HG02973 (cell line): ENCODE measurements around the gene KCNQ2.

Experiments
- ATAC-seq: cut with Tn5 transposase; IDR thresholded peaks from one replicate; pipeline ENCODE4 v1.9.1; 2021; ENCODE audit warnings: moderate library complexity; ENCODE audit not compliant: unreplicated experiment

Gene KCNQ2

DNA sequence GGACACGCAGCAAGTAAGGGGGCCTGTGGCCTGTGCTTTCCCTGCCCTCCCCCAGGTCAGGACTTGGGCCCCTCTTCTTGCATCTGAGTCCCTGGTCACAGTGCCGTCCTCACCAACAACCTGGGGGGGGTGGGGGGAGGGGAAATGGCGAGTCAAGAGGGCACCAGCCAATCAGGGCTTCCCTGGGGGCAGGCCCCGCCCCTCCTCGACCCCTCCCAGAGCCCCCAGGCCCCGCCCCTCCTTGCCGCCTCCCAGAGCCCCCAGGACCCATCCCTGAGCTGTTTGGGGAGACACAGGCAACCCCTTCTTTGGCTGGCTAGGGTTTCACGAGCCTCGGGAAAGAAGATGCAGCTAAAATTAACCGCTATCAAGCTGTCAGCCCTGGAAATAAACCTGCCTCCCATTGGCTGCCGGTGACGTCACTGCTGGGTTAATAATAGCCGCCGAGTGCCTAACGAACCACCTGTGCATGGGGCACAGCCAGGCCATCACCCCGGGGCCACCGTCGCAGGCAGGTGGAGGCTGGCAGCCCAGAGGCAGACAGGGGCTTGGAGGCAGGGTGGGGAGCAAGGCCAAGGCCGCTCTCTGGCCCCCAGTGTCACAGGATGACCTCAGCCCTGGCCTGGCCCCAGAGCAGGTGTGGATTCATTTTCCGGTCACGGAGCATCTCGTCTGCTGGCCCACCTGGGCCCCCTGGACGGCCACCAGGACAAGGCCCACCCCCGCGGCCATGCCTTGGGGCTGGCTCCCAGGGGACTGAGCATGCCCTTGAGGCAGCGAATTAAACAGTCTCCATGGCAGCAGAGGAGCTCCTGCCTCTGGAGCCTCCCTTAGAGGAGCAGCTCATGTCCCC is 29.6 kb upstream of the KCNQ2 start:
- ATAC-seq = no peak

DNA sequence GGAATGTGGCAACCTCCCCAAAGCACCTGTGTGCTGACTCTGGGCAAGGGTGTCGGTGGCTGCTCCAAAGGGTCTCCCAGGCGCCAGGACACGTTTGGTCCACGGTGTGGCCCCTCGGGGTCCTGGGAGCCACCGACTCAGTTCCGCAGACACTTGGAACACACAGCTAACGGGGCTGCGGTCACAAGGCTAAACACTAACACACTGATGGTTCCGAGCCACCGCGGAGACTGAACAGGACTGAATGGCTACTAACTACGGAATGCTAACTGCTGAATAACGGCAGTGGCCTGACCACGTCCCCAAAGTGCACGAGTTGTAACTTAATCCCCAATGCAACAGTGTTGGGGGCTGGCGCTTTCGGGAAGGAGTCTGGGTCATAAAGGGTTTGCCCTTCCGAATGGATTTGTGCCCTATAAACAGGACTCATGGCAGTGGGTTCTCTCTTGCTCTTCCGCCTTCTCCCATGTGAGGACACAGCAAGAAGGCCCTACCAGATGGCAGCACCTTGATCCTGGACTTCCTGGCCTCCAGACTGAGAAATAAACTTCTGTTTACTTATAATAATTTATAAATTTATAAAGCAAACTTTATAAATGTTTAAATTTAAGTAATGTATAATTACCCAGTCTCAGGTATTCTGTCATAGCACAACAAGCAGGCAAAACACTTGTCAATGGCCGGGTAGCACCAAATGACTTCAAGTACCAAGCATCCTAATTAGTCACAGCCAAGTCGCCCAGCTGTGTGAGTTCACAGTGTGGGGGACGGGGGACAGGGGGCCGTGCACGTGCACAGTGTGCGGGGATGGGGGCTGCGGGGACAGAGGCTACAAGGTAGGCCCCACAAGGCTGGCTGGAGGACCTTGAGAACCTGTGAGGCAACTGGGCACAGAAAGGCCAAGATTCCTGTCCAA is 28.7 kb upstream of the KCNQ2 start:
- ATAC-seq = no peak

DNA sequence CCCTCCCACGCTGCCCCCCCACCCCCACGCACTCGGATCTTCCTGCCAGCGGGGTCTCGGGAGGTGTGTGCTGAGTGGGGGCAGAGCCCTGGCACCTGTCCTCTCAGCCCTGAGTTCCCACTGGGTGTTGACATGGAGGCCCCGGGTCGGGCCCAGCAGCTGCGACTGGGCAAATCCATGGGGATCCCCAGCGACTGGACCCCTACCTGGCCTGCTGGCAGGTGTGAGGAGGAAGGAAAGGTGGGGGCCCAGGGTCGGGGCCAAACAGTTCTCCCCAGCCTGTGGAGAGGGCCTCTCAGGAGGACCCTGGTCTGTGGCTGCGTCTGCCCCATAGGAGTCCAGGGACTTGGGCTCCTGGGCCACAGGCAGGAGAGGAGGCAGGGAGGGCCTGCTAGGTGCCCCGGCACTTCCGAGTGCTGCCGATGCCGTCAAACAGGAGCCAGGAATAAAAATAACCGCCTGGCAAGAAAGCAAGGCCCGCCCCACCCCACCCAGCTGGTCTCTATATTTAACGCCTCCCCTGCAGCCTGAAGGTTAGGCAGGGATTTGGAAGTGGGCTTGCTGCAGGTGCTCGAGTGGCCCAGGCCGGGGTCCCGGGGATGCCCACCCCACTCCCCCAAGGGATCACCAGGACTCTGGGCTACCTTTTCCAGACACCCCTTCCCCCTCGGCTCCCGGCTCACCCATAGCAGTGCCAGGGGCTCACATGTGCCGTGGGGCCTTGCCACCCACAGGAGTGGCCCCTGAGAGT is 27.9 kb upstream of the KCNQ2 start:
- ATAC-seq = no peak

DNA sequence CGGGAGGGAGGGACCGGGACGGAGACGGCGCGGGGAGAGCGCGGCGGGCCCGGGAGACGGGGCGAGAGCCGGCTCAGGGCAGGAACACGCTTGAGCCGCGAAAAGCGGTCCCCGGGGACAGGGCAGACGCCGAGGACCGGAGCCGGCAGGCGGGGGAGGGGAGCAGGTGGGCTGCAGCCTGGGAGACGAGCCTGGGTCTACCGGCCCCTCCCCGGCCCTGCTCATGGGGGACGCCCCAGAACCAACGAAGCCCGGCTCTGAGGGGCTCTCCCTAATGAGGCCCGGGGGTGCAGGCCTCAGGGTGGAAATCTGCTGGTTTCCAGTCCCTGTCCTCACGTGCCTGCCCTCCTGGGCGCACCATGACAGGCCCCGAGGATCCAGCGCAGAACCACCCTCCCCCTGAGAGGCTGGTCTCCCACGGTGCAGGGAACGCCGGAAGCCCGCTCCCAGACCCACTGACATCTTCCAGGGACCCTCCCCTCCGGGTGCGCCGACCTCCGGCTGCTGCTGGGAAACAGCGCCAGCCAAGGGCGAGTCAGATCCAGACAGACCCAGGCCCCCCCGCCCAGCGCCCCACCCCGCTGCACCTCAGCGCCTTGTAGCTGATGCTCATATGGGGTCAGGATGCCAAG is 27.0 kb upstream of the KCNQ2 start:
- no peak for ATAC-seq

DNA sequence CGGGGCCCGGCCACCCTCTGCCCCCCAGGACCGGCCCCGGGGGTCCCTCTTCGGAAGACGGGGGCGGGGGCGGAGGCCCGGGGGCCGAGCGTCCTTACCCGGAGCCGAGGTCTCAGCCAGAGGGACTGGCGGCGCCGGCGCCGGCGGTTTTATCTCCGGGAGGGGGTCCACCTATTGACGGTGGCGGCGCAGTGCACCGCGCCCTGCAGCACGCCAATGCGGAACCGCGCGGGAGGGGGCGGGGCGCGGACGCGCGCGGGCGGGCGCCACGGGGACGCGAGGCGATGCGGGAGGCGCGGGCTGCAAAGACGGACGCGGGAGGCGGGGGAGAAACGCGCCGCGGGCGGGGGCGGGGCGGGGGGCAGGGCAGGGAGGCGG is 26.5 kb upstream of the KCNQ2 start, which contains the start of gene EEF1A2:
Gene EEF1A2, minus strand, starts transcription at position 124 of the 378 bp plus-strand sequence. CDS start 1,320 bp downstream, outside the sequence.
- no peak for ATAC-seq

DNA sequence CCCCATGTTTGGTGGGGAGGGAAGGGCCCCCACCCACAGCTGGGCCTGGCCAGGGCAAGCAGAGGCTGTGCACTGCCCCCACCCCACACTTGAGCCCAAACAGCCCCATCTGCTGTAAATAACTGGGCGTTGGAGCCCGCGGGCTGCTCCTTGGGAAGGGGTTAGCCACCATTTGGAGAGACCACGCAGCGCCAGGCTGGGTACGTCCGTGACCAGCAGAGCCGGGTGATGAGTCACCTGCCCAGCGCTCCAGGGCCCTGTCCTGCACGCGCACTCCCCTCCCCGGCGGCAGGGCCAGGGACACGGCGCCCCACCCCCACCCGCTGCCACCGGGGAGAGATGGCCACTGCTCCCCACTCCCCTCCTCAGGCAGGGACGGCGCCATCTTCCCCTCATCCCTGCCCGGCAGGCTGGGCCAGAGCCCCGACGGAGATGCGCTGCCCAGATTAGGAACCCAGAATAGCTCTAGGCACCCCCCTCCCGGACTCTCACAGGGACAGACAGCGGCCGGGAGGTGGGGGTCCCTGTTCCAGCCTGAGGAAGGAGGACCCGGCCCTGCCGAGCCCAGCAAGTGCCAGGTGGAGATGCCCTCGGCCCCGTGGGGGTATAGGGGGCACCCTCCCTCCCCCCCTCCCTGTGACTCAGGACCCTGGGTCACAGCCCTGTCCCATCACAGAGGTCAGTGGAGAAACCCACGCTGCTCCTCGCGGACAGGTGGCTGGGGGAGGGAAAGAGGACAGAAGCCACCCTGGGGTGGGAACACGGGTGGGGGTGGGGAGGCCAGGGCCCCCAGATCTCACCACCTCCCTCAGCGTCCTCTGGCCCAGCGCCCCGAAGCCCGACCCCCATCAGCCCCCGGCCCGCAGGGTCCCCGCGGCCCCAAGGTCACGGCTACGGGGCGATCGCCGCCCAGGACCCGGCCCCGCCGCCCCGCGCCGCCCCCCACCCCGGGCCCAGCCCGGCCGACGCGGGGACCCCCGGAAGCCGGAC is 25.8 kb upstream of the KCNQ2 start:
- ATAC-seq = no peak

DNA sequence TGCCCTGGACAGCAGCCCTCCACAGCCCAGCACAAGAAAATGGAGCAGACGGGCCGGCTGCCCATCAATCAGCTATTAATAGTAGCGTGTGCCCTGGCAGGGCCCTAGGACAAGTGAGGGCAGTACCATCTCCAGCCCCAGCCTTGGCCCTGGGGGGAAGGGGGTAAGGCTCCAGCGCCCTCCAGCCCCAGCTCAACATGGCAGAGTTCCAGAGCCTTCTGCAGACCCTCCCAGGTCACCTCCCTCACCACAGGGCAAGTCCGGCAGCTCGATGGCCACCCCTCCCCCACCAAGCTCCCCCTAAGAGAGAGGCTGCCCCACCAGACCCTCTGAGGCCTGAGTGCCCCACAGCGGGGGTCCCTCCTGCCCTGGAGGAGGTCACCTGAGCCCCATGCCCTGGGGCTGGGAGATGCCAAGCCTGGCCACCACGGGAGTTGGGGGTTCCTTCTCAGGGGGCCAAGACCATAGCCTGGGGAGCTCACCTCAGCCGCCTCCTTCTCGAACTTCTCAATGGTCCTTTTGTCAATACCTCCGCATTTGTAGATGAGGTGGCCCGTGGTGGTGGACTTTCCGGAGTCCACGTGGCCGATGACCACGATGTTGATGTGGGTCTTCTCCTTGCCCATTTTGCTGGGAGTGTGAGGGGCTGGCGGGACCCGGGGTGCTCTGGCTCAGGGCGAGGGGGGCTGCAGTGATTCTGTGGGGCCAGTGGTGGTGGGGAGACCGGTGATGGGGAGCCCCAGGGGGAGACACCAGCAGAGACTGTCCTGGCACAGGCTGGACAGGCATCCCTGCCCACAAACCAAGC is 24.9 kb upstream of the KCNQ2 start:
- no peak for ATAC-seq

DNA sequence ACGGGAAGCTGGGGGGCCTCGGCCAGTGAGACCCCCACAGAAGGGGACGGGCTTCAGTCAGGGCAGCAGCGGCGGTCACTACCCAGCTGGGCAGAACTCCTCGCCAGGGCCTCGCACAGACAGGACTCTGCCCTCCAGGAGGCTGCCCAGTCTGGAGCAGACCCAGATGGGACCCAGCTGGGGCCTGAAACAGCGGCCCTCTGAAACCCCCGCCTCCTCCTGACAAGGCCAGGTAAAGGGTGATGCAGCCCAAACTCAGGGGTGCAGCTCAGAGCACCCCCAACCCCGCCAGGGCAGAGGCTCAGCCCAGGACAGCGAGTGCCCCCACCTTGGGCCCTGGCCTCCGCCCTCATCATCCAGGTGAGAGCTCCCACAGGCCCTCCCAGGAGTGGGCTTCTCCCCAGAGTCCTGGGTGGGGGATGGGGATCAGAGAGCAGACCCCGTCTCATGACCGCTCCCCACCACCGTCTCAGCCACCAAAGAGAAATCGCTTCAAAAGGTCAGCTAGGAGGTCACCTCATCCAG is 24.2 kb upstream of the KCNQ2 start:
- no peak for ATAC-seq

DNA sequence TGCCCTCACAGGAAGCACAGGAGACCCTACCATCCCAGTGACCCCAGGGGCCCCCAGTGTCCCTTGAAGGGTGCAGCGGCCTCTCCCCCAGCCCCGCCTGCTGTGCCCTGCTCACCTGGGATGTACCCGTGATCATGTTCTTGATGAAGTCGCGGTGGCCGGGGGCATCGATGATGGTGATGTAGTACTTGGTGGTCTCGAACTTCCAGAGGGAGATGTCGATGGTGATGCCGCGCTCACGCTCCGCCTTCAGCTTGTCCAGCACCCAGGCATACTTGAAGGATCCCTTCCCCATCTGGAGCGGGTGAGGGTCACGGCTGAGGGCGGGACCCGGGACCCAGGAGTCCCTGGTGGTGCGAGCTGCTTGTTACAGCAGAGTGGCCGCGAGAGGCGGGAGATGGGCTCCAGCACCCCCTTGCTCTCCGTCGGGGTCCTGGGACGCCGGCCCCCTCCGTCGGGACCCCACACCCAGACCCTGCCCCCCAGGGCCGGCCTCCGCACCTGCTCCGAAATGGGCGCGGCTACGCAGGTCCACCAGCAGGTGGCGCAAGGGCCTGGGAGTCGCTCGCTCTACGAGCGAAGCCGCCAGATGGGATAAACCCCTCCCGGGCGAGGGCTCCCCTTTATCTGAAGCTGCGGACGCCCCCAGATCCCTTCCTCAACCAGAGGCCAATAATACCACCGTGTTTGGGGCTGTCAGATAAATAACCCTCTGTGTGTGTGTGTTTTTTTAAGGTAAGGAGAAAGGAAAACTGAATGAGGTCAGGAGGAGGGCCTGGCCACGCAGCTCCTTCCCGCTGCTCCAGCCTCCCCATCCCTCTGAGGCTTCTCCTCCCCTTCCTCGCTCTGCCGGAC is 23.5 kb upstream of the KCNQ2 start:
- no peak for ATAC-seq

DNA sequence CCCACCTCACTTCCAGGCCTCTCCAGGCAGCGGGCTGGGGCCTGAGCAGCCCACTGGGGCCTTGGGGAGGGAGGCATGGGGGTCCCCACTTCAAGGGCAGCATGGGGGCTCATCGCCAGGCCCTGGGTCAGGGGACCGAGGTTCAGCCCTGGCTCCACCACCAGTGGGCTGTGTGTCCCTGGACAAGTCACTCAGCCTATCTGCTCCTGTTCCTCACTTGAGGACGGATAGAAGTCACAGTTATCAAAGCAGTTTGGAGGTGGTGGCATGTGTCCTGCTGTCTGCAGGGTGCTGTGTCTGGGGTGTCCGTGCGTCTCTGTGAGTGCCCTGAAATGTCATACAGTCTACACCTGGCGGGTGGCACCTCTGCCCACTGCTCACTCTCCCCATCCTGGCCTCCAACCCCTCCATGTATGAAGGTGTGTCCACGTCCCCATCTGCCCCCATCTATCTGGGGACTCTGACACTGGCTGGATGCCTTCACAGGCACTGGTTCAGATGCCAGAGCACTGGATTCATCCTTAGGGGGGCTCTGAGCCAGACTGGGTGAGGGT is 22.8 kb upstream of the KCNQ2 start:
- no peak for ATAC-seq

DNA sequence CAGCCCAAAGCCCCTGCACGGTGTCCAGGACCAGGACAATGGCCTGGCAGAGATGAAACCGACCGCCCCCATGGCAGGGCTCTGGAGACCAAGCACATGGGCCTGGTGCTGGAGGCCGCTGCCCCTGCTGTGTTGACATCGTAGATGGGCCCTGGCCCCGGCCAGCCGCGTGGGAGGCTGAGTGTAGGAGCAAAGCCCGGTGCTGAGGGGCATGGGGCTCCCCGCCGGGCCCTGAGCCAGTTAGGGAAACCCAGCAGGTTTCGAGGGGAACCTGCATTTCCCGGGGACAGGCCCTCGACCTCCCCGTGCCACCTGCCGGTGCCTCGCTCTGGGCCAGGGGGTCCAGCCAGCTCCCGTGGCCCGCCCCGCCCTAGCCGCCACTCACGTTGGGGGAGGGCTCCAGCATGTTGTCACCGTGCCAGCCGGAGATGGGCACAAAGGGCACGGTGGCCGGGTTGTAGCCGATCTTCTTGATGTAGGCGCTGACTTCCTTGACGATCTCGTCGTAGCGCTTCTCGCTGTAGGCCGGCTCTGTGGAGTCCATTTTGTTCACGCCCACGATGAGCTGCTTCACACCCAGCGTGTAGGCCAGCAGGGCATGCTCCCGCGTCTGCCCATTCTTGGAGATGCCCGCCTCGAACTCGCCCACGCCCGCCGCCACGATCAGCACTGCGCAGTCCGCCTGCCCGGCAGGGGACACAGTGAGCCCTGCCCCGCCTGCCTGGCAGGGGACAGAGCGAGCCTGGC is 22.1 kb upstream of the KCNQ2 start:
- no peak for ATAC-seq

DNA sequence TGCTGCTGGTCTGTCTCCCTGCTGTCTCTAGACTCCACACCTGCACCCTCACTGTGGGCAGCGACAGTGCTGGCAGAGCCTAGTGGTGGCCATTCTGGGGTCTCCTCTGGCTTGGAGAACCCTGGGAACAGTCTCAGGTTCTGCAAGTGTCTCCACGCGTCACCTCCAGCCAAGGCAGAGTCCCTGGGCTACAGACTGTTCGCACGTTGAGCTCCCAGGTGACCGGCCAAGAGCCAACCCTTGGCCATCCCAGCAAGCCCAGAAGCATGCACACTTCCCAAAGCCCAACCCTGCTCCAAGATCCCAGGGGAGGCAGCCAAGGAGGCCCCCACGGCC is 21.6 kb upstream of the KCNQ2 start:
- ATAC-seq = no peak

DNA sequence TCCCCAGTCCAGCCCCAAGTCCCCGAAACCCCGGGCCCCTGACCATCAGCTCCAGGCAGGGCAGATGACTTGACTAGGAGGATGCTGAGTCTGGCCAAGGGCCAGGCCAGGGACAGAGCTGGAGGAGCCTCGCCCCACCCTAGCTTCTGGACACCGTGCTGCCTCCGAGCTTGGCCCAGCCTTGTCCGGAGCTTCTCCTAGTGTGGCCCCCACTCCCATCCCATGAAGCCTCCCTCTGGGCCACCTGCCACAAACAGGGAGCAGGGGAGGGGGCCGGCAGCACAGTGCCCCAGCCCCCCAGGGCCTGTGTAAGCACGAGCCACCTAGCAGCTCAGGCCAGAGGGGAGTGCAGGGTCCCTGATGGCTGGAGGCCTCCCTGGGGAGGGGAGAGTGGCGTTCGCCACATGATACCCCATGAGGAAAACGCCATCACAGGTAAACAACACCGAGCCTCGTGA is 21.1 kb upstream of the KCNQ2 start:
- ATAC-seq = no peak

DNA sequence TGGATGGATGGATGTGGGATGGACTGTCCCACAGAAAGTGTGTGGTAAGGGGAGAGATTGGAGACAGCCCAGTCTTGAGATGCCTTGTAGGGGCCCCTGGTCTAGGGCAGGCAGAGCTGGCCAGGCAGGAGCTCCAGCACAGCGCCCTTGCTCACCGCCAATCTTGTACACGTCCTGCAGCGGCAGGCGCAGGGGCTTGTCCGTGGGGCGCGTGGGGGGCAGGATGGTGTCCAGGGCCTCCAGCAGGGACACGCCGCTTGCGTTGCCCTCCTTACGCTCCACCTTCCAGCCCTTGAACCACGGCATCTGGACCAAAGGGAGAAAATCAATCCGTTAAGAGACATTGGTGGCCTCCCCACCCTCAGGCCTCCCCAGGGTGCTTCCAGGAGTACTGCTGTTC is 20.5 kb upstream of the KCNQ2 start:
- no peak for ATAC-seq

DNA sequence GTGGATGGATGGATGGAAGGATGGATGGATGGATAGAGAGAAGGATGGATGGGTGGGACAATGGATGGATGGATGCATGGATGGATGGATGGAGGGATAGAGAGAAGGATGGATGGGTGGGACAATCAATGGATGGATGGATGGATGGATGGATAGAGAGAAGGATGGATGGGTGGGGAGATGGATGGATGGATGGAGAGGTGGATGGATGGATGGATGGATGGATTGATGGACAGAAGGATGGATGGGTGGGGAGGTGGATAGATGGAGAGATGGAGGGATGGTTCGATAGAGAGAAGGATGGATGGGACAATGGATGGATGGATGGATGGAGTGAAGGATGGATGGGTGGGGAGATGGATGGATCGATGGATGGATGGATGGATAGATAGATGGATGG is 20.1 kb upstream of the KCNQ2 start:
- ATAC-seq = no peak

DNA sequence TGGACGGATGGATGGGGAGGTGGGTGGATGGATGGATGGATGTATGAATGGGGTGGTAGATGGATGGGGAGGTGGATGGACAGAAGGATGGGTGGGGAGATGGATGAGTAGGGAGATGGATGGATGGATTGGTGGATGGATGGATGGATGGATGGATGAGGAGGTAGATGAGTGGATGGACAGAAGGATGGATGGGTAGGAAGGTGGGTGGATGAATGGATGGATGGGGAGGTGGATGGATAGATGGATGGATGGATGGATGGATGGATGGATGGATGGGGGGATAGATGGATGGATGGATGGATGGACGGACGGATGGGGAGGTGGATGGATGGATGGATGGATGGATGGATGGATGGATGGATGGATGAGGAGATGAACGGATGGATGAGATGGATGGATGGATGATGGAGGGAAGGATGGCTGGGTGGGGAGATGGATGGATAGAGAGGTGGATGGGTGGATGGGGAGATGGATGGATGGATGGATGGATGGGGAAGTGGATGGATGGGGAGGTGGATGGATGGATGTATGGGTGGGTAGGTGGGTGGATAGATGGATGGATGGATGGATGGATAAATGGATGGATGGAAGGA is 19.3 kb upstream of the KCNQ2 start:
- ATAC-seq = no peak
